Astrocyte (in vitro differentiated cells and primary cell): Measurements from ENCODE around the gene NAALADL2.

Experiments used
- CTCF ChIP-seq: IDR thresholded peaks from 2 replicates; pipeline ENCODE4 v1.5.1; 2011; ENCODE audit warnings: low read depth, mild to moderate bottlenecking, inconsistent platforms, low read length, moderate library complexity; ENCODE audit not compliant: insufficient read depth
- EZH2 ChIP-seq: IDR thresholded peaks from 2 replicates; pipeline ENCODE4 v1.6.1; 2012; ENCODE audit warnings: mild to moderate bottlenecking, low read length, inconsistent platforms; ENCODE audit not compliant: insufficient read depth

- TF ChIP-seq CTCF = no peak
- TF ChIP-seq EZH2 = no peak
These were observed 789.8 kb downstream of the NAALADL2 start for GRCh38 chr3:175648899-175649298.
